HG03064 (cell line): ENCODE data around the gene TSPAN11.
"Not testable (repeated sequence)": the region's sequence is repeated elsewhere in the genome, so short reads cannot be mapped to it uniquely, and the experiment has no call there.

Source experiments
- ATAC-seq: cut with Tn5 transposase; IDR thresholded peaks from one replicate; pipeline ENCODE4 v1.9.1; 2021; ENCODE audit warnings: low read depth; ENCODE audit not compliant: unreplicated experiment

The TSPAN11 gene

GRCh38 chr12:30926243-30927221, at the start of gene TSPAN11:
Gene TSPAN11 (plus strand): TSS chr12:30926748. CDS start chr12:30953992, 27,244 bp downstream.
- ATAC-seq: no peak

- no peak for ATAC-seq
These were observed 49.3 kb upstream of the TSPAN11 start for GRCh38 chr12:30877105-30877875.

GRCh38 chr12:30878024-30878423, 48.5 kb upstream of the TSPAN11 start:
- no peak for ATAC-seq

- no peak for ATAC-seq
These were observed 46.5 kb upstream of the TSPAN11 start for GRCh38 chr12:30880061-30880460.

- no peak for ATAC-seq
These were observed 45.7 kb upstream of the TSPAN11 start for GRCh38 chr12:30880813-30881212.

GRCh38 chr12:30882706-30883105, 43.8 kb upstream of the TSPAN11 start:
- no peak for ATAC-seq

GRCh38 chr12:30884799-30885198, 41.7 kb upstream of the TSPAN11 start:
- no peak for ATAC-seq

- no peak for ATAC-seq
These were observed 41.2 kb upstream of the TSPAN11 start for GRCh38 chr12:30885321-30885720.

- no peak for ATAC-seq
These were observed 39.3 kb upstream of the TSPAN11 start for GRCh38 chr12:30887226-30887625.

- no peak for ATAC-seq
These were observed 38.3 kb upstream of the TSPAN11 start for GRCh38 chr12:30888241-30888640.

GRCh38 chr12:30894531-30894930, 32.0 kb upstream of the TSPAN11 start:
- ATAC-seq: not testable (repeated sequence)

GRCh38 chr12:30896461-30896860, 30.1 kb upstream of the TSPAN11 start:
- no peak for ATAC-seq

GRCh38 chr12:30898846-30899245, 27.7 kb upstream of the TSPAN11 start:
- no peak for ATAC-seq

GRCh38 chr12:30900351-30900750, 26.2 kb upstream of the TSPAN11 start:
- no peak for ATAC-seq

- no peak for ATAC-seq
These were observed 24.5 kb upstream of the TSPAN11 start for GRCh38 chr12:30902001-30902400.

- no peak for ATAC-seq
These were observed 24.0 kb upstream of the TSPAN11 start for GRCh38 chr12:30902596-30902995.

GRCh38 chr12:30905463-30906009, 21.0 kb upstream of the TSPAN11 start:
- ATAC-seq: no peak

GRCh38 chr12:30908076-30908721, 18.3 kb upstream of the TSPAN11 start:
- ATAC-seq: no peak

GRCh38 chr12:30908722-30909348, 17.7 kb upstream of the TSPAN11 start:
- ATAC-seq: no peak

- no peak for ATAC-seq
These were observed 17.1 kb upstream of the TSPAN11 start for GRCh38 chr12:30909349-30910037.
